Forelimb muscle (tissue), 1 donor: Measurements from ENCODE around the gene KCNH5. TPM values are rescaled to one million over a fixed set of nuclear protein-coding genes. Genes with fewer than 3 reads are reported as not detected.
"Not testable (repeated sequence)": the region's sequence is repeated elsewhere in the genome, so short reads cannot be mapped to it uniquely, and the experiment has no call there.

Experiments used
- DNase-seq: peaks from one replicate; pipeline ENCODE4 v3.0.0-alpha.2; 2013; ENCODE audit warnings: low read depth
- polyA plus RNA-seq: library from polyadenylated mRNA; unstranded; fragments of 120-200 nt; gene quantifications from one replicate; pipeline ENCODE4 v1.2.1, GENCODE V29; 2013; ENCODE audit not compliant: insufficient read length

KCNH5 gene
- polyA plus RNA-seq, 1 donor, result 0.05 TPM

DNA sequence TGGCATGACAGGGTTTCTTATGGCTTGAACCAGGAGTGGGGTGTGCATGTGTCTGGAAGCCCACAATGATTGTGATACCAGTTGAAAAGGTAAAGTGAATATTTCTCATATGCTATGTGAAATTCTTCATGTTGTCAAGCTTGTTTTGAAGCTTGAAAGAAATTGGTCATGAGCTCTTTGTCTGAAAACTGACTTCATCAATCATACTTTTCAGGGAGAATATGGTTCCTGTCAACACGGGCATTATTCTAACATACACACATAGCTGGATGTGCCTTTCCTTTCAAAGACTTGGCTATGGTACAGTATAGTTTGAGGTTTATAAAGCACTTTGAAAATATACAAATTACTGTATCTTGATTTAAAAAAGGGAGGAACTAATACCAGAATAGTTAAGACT, 158.8 kb downstream of the KCNH5 start:
- DNase-seq, result no peak

DNA sequence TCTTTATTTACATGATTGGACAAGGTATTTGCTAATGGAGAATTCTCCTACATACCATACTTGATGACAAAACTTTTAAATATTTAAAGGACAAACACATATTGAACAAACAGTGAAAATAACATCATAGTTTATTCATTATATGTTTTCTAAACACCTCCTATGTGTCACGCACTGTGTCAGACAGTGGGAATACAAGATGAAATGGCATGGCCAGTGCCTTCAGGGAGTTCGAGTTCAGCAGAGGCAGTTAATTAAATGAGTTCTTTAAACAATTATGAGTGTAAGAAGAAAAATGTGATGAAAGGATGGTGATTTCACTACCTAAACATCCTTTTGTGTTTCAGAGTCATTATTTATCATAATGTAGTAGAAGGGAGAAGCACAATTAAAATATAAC, 159.8 kb downstream of the KCNH5 start:
- no peak for DNase-seq

- no peak for DNase-seq
These were observed 162.3 kb downstream of the KCNH5 start for GRCh38 chr14:62882967-62883366.

GRCh38 chr14:62866376-62866775, 178.9 kb downstream of the KCNH5 start:
- no peak for DNase-seq

DNA sequence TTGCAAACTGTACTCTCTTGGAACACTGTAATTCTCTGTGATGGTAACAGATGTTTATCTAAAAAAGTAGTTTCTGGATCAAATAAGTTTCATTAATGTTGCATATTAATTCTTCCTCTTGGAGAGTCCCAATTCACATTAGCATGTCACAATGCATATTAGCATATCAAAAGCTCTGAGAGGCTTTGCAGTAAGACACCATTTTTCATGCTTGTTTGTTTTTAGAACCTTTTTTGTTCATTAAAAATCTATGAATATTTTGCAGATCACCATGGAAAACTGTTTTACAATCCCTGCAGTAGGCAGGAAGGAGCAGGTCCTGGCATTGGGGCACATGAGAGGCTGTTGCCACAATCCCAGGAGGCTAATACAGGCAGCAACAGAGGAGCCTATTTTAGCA, 180.7 kb downstream of the KCNH5 start:
- DNase-seq, result no peak

- DNase-seq, result not testable (repeated sequence)
These were observed 187.2 kb downstream of the KCNH5 start for GRCh38 chr14:62858011-62858410.

- DNase-seq, result peak; percentile 5
These were observed 190.3 kb downstream of the KCNH5 start for GRCh38 chr14:62854951-62855350.

- no peak for DNase-seq
These were observed 198.1 kb downstream of the KCNH5 start for GRCh38 chr14:62847168-62847567.

DNA sequence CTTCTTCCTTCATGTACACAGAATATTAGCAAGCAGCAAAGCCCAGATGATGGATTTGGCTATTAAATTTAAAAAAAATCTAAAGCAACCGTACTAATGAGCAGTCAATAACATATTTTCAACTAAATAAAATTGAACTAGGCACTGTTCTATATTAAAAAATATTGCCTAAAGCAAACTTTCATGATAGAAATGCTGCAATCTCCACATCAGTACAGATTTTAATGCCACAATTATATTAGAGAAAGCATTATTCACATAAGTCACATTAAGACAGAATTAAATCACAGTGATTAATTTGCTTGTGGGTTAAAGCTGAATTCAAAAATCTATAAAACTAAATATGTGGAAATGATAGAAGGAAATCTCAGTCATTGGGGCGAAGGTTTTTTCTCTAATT, 200.7 kb downstream of the KCNH5 start:
- DNase-seq, result no peak

- no peak for DNase-seq
These were observed 221.2 kb downstream of the KCNH5 start for GRCh38 chr14:62824086-62824485.

- DNase-seq, result no peak
These were observed 225.3 kb downstream of the KCNH5 start for GRCh38 chr14:62819931-62820330.

GRCh38 chr14:62807636-62808035, 237.6 kb downstream of the KCNH5 start:
- DNase-seq, result no peak

DNA sequence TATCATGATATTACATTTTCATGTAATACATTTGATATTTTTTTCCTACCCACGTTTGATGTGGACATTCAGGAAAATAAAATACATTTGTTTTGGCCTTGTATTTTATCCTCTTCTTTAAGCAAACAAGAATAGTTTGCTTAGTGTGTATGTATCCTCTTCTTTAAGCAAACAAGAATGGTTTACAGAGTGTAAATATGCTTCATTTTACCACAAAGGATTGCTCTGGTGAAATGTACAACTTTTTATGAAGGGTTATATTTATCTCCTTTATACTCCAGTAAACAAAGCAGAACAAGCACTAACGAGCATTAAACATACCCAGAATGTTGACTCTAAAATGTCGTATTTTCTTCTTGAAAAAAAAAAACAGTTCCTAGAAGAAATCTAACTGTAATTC, 244.7 kb downstream of the KCNH5 start:
- DNase-seq, result no peak

GRCh38 chr14:62796431-62796830, 248.8 kb downstream of the KCNH5 start:
- no peak for DNase-seq

- no peak for DNase-seq
These were observed 252.7 kb downstream of the KCNH5 start for GRCh38 chr14:62792578-62792977.

- not testable (repeated sequence) for DNase-seq
These were observed 263.9 kb downstream of the KCNH5 start for GRCh38 chr14:62781328-62781727.

- DNase-seq, result no peak
These were observed 266.4 kb downstream of the KCNH5 start for GRCh38 chr14:62778852-62779251.

- DNase-seq, result no peak
These were observed 266.9 kb downstream of the KCNH5 start for GRCh38 chr14:62778310-62778709.

DNA sequence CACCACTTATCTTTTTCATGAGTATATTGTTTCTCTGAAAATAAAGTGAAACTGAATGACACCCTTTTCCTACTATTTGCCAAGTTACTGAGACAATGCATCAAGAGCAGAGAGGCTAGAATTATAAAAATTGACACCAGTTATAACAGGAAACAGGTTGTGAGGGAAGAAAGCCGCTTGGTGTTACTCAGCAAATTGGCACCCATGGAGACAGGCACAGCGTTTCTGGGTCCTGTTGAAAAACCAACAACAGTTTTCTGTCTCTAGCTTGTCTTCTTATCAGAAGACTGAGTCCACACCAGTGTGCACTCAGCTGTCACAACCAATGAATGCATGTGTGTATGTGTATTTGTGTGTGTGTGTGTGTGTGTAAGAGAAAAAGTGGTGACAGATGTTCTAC, 267.7 kb downstream of the KCNH5 start:
- no peak for DNase-seq

DNA sequence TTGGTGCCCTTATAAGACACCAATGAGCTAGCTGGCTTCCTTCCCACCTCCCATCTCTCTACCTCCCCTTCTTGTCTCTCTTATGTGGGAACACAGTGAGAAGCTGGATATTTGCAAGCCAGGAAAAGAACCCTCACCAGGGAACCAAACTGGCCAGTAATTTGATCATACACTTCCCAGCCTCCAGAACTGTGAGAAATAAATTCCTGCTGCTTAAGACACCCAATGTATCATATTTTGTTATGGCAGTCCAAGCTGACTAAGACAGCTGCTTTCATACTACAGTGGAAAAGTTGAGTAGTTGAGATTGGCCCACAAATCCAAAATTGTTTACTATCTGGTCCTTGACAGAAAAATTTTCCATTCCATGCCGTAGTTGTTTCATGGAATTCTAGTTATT, 269.0 kb downstream of the KCNH5 start:
- peak; percentile 1 for DNase-seq

GRCh38 chr14:62768753-62769152, 276.5 kb downstream of the KCNH5 start:
- DNase-seq, result no peak

DNA sequence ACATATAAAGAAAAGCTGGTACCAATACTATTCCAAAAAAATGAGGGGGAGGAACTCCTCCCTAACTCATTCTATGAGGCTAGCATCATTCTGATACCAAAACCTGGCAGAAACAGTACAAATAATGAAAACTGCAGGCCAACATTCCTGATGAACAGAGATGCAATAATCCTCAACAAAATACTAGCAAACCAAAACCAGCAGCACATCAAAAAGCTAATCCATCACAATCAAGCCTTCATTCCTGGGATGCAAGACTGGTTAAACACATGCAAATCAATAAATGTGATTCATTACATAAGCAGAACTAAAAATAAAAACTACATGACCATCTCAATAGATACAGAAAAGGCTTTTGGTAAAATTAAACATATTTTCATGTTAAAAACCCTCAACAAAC, 281.3 kb downstream of the KCNH5 start:
- no peak for DNase-seq

- no peak for DNase-seq
These were observed 285.5 kb downstream of the KCNH5 start for GRCh38 chr14:62759796-62760195.

- not testable (repeated sequence) for DNase-seq
These were observed 298.4 kb downstream of the KCNH5 start for GRCh38 chr14:62746881-62747280.

DNA sequence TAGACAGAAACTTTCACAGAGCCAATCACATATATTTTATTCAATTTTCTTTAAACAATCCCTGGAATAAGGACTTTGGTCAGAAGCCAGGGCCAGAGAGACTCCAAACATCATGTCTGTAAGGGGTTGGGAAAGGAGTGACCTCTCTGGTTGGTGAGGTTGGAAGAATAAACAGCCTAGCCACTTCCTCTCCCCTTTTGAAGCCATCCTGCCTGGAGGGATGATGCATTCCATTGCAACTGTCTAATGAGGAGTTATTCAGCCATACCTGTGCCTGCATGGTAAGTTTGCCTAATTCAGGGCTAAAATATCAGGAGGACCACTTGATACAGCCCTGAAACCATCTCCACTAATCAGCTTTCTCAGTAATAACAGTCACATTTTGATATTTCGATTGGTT, 299.8 kb downstream of the KCNH5 start:
- no peak for DNase-seq
